K562 (cell line): ENCODE measurements around the gene LIMK1. TPM values are rescaled to one million over a fixed set of nuclear protein-coding genes. Genes with fewer than 3 reads are reported as not detected.

ENCODE experiments used
- ATAC-seq: fragments of 200-7000 bp; cut with Tn5 transposase; 3 replicates; pipeline ENCODE4 v1.9.1; 2020; ENCODE audit warnings: moderate library complexity
- BruUV-seq: library from RNA; stranded (reverse); fragments of 400-500 nt; replicated peaks from 2 replicates; lab custom pipeline; 2021; lab: Mats Ljungman, UMichigan
- CTCF ChIA-PET: fragments of 300-600 bp; formaldehyde crosslinking; extraction: SDS; loops from one replicate; lab custom pipeline; 2021; ENCODE audit warnings: low intra/inter-chr PET ratio; lab: Yijun Ruan, JAX
- POLR2A ChIA-PET: fragments of 300-600, 350-650 bp; sonication (Branson Sonifier 250); formaldehyde crosslinking; extraction: SDS; loops from one replicate; lab custom pipeline; 2021; ENCODE audit warnings: antibody characterized with exemption, inconsistent platforms; lab: Yijun Ruan, JAX
- DNase-seq, 4 experiments: peaks; one replicate each; pipeline versions ENCODE4 v3.0.0 to v3.0.0-alpha.2; 2011 to 2018; ENCODE audit warnings: low spot score in 3 of 4, mixed read lengths in 3 of 4; ENCODE audit errors: extremely low read depth in 1 of 4
- FAIRE-seq: peaks from 2 replicates; lab custom pipeline; 2011; peaks lifted over from hg19 to GRCh38; lab: Jason Lieb, UNC
- H2AFZ ChIP-seq: 2 replicates; pipeline ENCODE4 v1.6.0; 2011; ENCODE audit warnings: low read depth, low read length, control low read depth, inconsistent platforms
- H3K27ac ChIP-seq: fragments of 200-600 bp; 3 replicates; pipeline ENCODE4 v1.8.0; 2011; ENCODE audit warnings: low read depth, mild to moderate bottlenecking, control low read depth, inconsistent platforms, low read length, moderate library complexity, mixed read lengths; ENCODE audit errors: extremely low read depth
- H3K27me3 ChIP-seq, 2 experiments: fragments of 300-600 bp in 1 of 2; 2 replicates in 1 of 2; 3 replicates in 1 of 2; pipeline versions ENCODE4 v1.6.0 to v1.8.0; 2011; ENCODE audit warnings: inconsistent platforms in 2 of 2, low read length in 2 of 2, mild to moderate bottlenecking in 1 of 2, mixed read lengths in 1 of 2, moderate library complexity in 1 of 2; ENCODE audit not compliant: control insufficient read depth in 2 of 2, insufficient read depth in 2 of 2
- H3K36me3 ChIP-seq: fragments of 300-600 bp; 3 replicates; pipeline ENCODE4 v1.8.0; 2011; ENCODE audit warnings: mild to moderate bottlenecking, low read length, inconsistent platforms; ENCODE audit not compliant: control insufficient read depth, insufficient read depth
- H3K4me1 ChIP-seq, 2 experiments: fragments of 200-600 bp in 1 of 2; replicated peaks in 1 of 2; 2 replicates in 1 of 2; 3 replicates in 1 of 2; pipeline versions ENCODE4 v1.5.1 to v1.8.0; 2011; ENCODE audit warnings: inconsistent platforms in 2 of 2, low read length in 2 of 2, mild to moderate bottlenecking in 1 of 2, mixed read lengths in 1 of 2, moderate library complexity in 1 of 2; ENCODE audit not compliant: control insufficient read depth in 2 of 2, insufficient read depth in 2 of 2
- H3K4me2 ChIP-seq: 2 replicates; pipeline ENCODE4 v1.6.1; 2011; ENCODE audit warnings: low read length, control low read depth, inconsistent platforms, mixed read lengths; ENCODE audit not compliant: insufficient read depth
- H3K4me3 ChIP-seq: fragments of 200-600 bp; sonication (generic), shearing (Covaris generic); 2 replicates; pipeline ENCODE4 v1.5.1; 2016; ENCODE audit warnings: control low read depth, inconsistent platforms
- H3K79me2 ChIP-seq: fragments of 200-600 bp; 3 replicates; pipeline ENCODE4 v1.8.0; 2011; ENCODE audit warnings: low read length, inconsistent platforms; ENCODE audit not compliant: control insufficient read depth, insufficient read depth
- H3K9ac ChIP-seq, 2 experiments: 2 replicates each; pipeline versions ENCODE4 v1.6.0 to v1.6.1; 2011; ENCODE audit warnings: low read depth in 2 of 2, low read length in 2 of 2, control low read depth in 1 of 2, inconsistent platforms in 1 of 2, mild to moderate bottlenecking in 1 of 2, mixed read lengths in 1 of 2; ENCODE audit not compliant: insufficient read depth in 1 of 2
- H3K9me1 ChIP-seq: one replicate; pipeline ENCODE4 v1.6.0; 2011; ENCODE audit warnings: inconsistent platforms, mild to moderate bottlenecking, low read length, moderate library complexity; ENCODE audit not compliant: control insufficient read depth, insufficient read depth
- H3K9me3 ChIP-seq: replicated peaks from 2 replicates; pipeline ENCODE4 v1.5.1; 2011; ENCODE audit warnings: low read depth, low read length, inconsistent platforms; ENCODE audit not compliant: control insufficient read depth, insufficient read depth
- H4K20me1 ChIP-seq: replicated peaks from 2 replicates; pipeline ENCODE4 v1.6.1; 2011; ENCODE audit warnings: low read length, inconsistent platforms, mixed read lengths; ENCODE audit not compliant: control insufficient read depth, insufficient read depth
- ARHGAP35 ChIP-seq: fragments of 450-650 bp; IDR thresholded peaks from 2 replicates; pipeline ENCODE4 v1.6.1; 2018; ENCODE audit not compliant: partially characterized antibody
- CEBPB ChIP-seq: fragments of 450-650 bp; IDR thresholded peaks from 2 replicates; pipeline ENCODE4 v1.6.1; 2016; ENCODE audit warnings: missing genetic modification characterization, missing compliant biosample characterization
- DPF2 ChIP-seq: fragments of 450-650 bp; IDR thresholded peaks from 2 replicates; pipeline ENCODE4 v1.6.1; 2016
- HNRNPL ChIP-seq: fragments of 200-400 bp; formaldehyde crosslinking; IDR thresholded peaks from 2 replicates; pipeline ENCODE4 v1.6.1; 2017; ENCODE audit warnings: low read depth, mild to moderate bottlenecking, low read length
- RFX5 ChIP-seq: IDR thresholded peaks from 2 replicates; pipeline ENCODE4 v1.6.1; 2011; ENCODE audit warnings: low read depth, mild to moderate bottlenecking, improper control_type of control experiment, low read length
- SMAD3 ChIP-seq: fragments of 450-650 bp; formaldehyde crosslinking; conservative IDR thresholded peaks from 2 replicates; pipeline ENCODE4 v1.4.0; 2020; ENCODE audit warnings: mild to moderate bottlenecking
- TAF7 ChIP-seq: fragments of 450-650 bp; IDR thresholded peaks from 2 replicates; pipeline ENCODE4 v1.6.1; 2016; ENCODE audit warnings: missing genetic modification characterization, missing compliant biosample characterization
- TCFL5 ChIP-seq: fragments of 250-450 bp; sonication (Bioruptor Pico); conservative IDR thresholded peaks from 2 replicates; pipeline ENCODE4 v1.6.1; 2021; ENCODE audit warnings: mild to moderate bottlenecking, moderate library complexity, matching md5 sums
- ZNF324 ChIP-seq: fragments of 250-450 bp; sonication (Bioruptor Pico); IDR thresholded peaks from 2 replicates; pipeline ENCODE4 v1.4.0; 2020; ENCODE audit warnings: mild to moderate bottlenecking
- ZNF354B ChIP-seq: fragments of 250-450 bp; sonication (Bioruptor Pico); IDR thresholded peaks from 2 replicates; pipeline ENCODE4 v1.4.0; 2020
- WGBS: fragments of 100-300 bp; shearing (Covaris generic); methylation state at CpG from one replicate; pipeline ENCODE4 v1.1.6; 2016; ENCODE audit warnings: low coverage, mixed read lengths; ENCODE audit not compliant: insufficient coverage; ENCODE audit errors: missing lambda C conversion rate; 5-methylcytosine and 5-hydroxymethylcytosine counted together
- in situ Hi-C: fragments of 300-500 bp; cut with MboI; formaldehyde crosslinking; loops from 4 replicates; pipeline ENCODE4 v1.15.0; 2018; ENCODE audit warnings: inconsistent platforms, mixed read lengths
- intact Hi-C: fragments of 100-400 bp; cut with micrococcal nuclease; formaldehyde crosslinking; loops from 2 replicates; pipeline ENCODE4 v1.14.2; 2022
- polyA plus RNA-seq, 8 experiments: library from polyadenylated mRNA; depleted of rRNA in 4 of 8; stranded (reverse) in 5 of 8; unstranded in 3 of 8; fragments of >200 nt; fragmentation: Nextera tagmentation in 2 of 8; fragmentation: Illumina TruSeq in 1 of 8; extraction: Ambion mirVana in 2 of 8; extraction: Trizol in 1 of 8; gene quantifications; 2 replicates each; pipeline versions ENCODE4 v1.2.1 to v1.2.3, GENCODE V29; 2011 to 2014; ENCODE audit warnings: inconsistent platforms in 1 of 8, missing spikeins in 1 of 8
- total RNA-seq, 7 experiments: library from RNA; depleted of rRNA in 6 of 7; stranded (reverse); fragments of >200 nt in 6 of 7; fragmentation: Illumina TruSeq in 2 of 7; extraction: Trizol in 2 of 7; gene quantifications; 2 replicates each; pipeline versions ENCODE4 v1.2.1 to v1.2.3, GENCODE V29; 2011 to 2021; ENCODE audit warnings: low replicate concordance in 1 of 7
- TF ChIP-seq, protein P1 (sequence below): fragments of 250-450 bp; sonication (Bioruptor Pico); IDR thresholded peaks from 2 replicates; pipeline ENCODE4 v1.8.0; 2021; ENCODE audit warnings: borderline replicate concordance, mild to moderate bottlenecking, moderate library complexity; ENCODE audit not compliant: poor library complexity, severe bottlenecking
- TF ChIP-seq, protein P2 (sequence below): sonication (generic); formaldehyde crosslinking; IDR thresholded peaks from 2 replicates; pipeline ENCODE4 v1.5.0; 2020; ENCODE audit warnings: missing genetic modification reagents

The LIMK1 gene
- total and polyA plus RNA-seq, 9 of the 15 experiments (the other 6 are each of a cell fraction or from before 2014, with no cell fraction given) = 0.14 to 30.0 (median 15.9) TPM

DNA sequence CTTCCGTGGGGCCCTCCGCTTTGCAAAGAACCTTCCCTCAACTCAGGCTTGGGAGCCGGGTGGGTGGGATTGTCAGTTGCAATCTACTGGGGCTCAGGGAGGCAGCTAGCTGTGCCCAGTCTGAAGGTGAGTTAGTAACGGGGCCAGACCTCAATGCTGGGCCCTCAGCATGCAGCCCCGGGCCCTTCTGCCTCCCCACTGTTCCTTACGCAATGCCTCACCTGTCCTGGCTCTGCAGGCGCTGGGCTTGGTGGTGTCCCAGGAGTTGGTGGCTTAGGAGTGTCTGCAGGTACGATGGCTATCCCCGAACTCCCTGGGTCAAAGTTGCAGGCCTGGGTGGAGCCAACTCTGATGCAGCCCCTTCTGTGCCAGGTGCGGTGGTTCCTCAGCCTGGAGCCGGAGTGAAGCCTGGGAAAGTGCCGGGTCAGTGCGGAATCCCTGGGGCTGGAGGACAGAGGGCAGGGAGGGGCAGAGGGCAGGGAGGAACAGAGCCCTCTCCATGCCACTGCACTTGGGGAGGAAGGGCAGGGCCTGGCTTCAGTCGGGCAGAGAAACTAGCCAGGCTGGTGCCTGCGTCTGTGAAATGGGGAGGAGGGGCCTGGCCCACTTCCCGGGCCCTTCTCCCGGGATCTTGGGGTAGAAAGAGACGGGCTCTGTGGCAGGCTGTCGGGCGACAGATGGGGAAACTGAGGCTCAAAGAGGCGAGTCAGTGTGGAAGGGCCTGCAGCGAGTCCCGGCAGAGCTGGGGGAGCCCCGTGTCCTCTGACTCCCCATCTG is 40.7 kb upstream of the LIMK1 start:
- no peaks in the 10 kb centered on the region for H3K36me3 ChIP-seq
- 5% methylated on average over 24 of the region's 24 CpGs for WGBS
- intact Hi-C loops = no loop called here
- H3K4me1 ChIP-seq = peaks cover 0 to 10% of the 10 kb centered on the region in 2 experiments; a peak in 1 of 5 replicates
- H3K9me1 ChIP-seq = no peaks in the 10 kb centered on the region
- H3K4me3 ChIP-seq = no peak overlapping the region
- TF ChIP-seq SMAD3 = no peak
- TF ChIP-seq CEBPB (tag) = 0 out of 2 replicates have a peak, but pooled peaks have one; percentile 8
- no peak for TF ChIP-seq RFX5
- FAIRE-seq (no peak), DNase-seq (no peak), ATAC-seq (no peak)
- in situ Hi-C loops = no loop called here
- peaks cover 11% of the 10 kb centered on the region for H4K20me1 ChIP-seq
- H3K79me2 ChIP-seq = no peaks in the 10 kb centered on the region
- H2AFZ ChIP-seq = no peak overlapping the region
- no peaks in the 10 kb centered on the region for H3K9me3 ChIP-seq
- H3K4me2 ChIP-seq = no peak overlapping the region
- peak overlapping the region in 1 of 2 experiments; percentile 7; a peak in 1 of 4 replicates for H3K9ac ChIP-seq
- BruUV-seq = no TSS peak
- ChIA-PET POLR2A (no interaction called here), CTCF (no interaction called here)
- peaks cover 42 to 89% of the 10 kb centered on the region in 2 experiments; a peak in 4 of 5 replicates for H3K27me3 ChIP-seq
- H3K27ac ChIP-seq = no peak overlapping the region

DNA sequence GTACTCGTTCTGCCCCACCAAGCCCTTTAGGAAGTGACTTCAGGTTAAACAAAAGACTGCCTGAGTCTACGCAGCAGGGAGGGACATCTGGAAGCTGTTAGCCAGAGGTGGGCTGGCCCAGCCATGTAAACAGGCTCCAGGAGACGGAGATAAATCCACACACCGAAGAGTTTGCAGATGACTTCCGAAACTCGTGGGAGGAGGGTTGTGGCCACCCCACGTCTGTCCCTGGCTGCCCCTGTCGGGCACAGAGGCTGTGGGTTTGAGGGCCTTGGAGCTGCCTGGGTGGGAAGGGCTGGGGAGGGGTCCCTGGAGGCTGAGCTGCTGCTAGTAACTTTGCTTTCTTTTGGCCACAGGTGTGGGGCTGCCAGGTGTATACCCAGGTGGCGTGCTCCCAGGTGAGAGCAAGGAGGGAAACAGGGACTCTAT is 40.1 kb upstream of the LIMK1 start:
- no peak for ATAC-seq
- TF ChIP-seq TCFL5 (CRISPR knock-in tag) (no peak), ZNF324 (no peak), TAF7 (tag) (no peak), ARHGAP35 (no peak), HNRNPL (no peak), ZNF354B (CRISPR knock-in tag) (no peak), DPF2 (no peak)
- TF ChIP-seq, protein P1, sequence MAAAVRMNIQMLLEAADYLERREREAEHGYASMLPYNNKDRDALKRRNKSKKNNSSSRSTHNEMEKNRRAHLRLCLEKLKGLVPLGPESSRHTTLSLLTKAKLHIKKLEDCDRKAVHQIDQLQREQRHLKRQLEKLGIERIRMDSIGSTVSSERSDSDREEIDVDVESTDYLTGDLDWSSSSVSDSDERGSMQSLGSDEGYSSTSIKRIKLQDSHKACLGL (CRISPR knock-in tag) = no peak
- TF ChIP-seq, protein P2, sequence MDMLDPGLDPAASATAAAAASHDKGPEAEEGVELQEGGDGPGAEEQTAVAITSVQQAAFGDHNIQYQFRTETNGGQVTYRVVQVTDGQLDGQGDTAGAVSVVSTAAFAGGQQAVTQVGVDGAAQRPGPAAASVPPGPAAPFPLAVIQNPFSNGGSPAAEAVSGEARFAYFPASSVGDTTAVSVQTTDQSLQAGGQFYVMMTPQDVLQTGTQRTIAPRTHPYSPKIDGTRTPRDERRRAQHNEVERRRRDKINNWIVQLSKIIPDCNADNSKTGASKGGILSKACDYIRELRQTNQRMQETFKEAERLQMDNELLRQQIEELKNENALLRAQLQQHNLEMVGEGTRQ = no peak

More for the DNA sequence above, 40.1 kb upstream of the LIMK1 start:
- ChIA-PET CTCF (no interaction called here), POLR2A (interaction anchor here (0.6 to 1.1 kb wide), 3 partner anchors 35 to 472 kb away, joined by 3 read pairs; no protein-coding TSS in a partner anchor)
- intact Hi-C loops (no loop called here), in situ Hi-C loops (no loop called here)
- peaks cover 38 to 84% of the 10 kb centered on the region in 2 experiments; a peak in 4 of 5 replicates for H3K27me3 ChIP-seq
- H3K79me2 ChIP-seq = no peaks in the 10 kb centered on the region
- peaks cover 0 to 10% of the 10 kb centered on the region in 2 experiments; a peak in 1 of 5 replicates for H3K4me1 ChIP-seq
- H3K9ac ChIP-seq = no peak overlapping the region
- FAIRE-seq (no peak), DNase-seq (no peak)
- WGBS = 2% methylated on average over 9 of the region's 9 CpGs
- H3K9me1 ChIP-seq = no peaks in the 10 kb centered on the region
- H3K4me3 ChIP-seq = no peak overlapping the region
- no peaks in the 10 kb centered on the region for H3K9me3 ChIP-seq
- no peak overlapping the region for H2AFZ ChIP-seq
- no peak overlapping the region for H3K4me2 ChIP-seq
- H3K27ac ChIP-seq = no peak overlapping the region
- H3K36me3 ChIP-seq = no peaks in the 10 kb centered on the region
- peaks cover 6% of the 10 kb centered on the region for H4K20me1 ChIP-seq
- BruUV-seq = no TSS peak
